Dendritic cell treated with granulocyte-macrophage colony-stimulating factor and Interleukin-4, amounts not matched to agents 40 ng/mL and 50 ng/mL, for 4 days (primary cell): ENCODE data around the gene THSD8.
"Not testable (repeated sequence)": the region's sequence is repeated elsewhere in the genome, so short reads cannot be mapped to it uniquely, and the experiment has no call there.

ENCODE experiments used
- H3K27ac Mint-ChIP-seq: one replicate; pipeline ENCODE4 v1.8.0; 2022; ENCODE audit warnings: mild to moderate bottlenecking, mixed read lengths
- H3K27me3 Mint-ChIP-seq: one replicate; pipeline ENCODE4 v1.8.0; 2022; ENCODE audit warnings: mild to moderate bottlenecking, mixed read lengths
- H3K36me3 Mint-ChIP-seq: one replicate; pipeline ENCODE4 v1.8.0; 2022; ENCODE audit warnings: low read depth, mixed read lengths
- H3K4me1 Mint-ChIP-seq: one replicate; pipeline ENCODE4 v1.8.0; 2022; ENCODE audit warnings: low read depth, mixed read lengths
- H3K4me3 Mint-ChIP-seq: one replicate; pipeline ENCODE4 v1.8.0; 2022; ENCODE audit warnings: mild to moderate bottlenecking, moderate library complexity, mixed read lengths
- H3K9me3 Mint-ChIP-seq: one replicate; pipeline ENCODE4 v1.8.0; 2022; ENCODE audit warnings: mixed read lengths
- intact Hi-C: fragments of 100-400 bp; cut with micrococcal nuclease; formaldehyde crosslinking; loops from one replicate; pipeline ENCODE4 v1.15.0; 2022

THSD8 gene

GRCh38 chr19:12792051-12792852, 9.6 kb upstream of the THSD8 start:
- Mint-ChIP-seq H3K27me3 (no peaks in the 10 kb centered on the region), H3K4me1 (peaks cover 55% of the 10 kb centered on the region), H3K9me3 (no peaks in the 10 kb centered on the region), H3K27ac (no peak overlapping the region), H3K4me3 (peak overlapping the region; percentile 95), H3K36me3 (peaks cover 51% of the 10 kb centered on the region)
- intact Hi-C loops = no loop called here

GRCh38 chr19:12792853-12793289, 9.0 kb upstream of the THSD8 start:
- peaks cover 55% of the 10 kb centered on the region for H3K36me3 Mint-ChIP-seq
- peak overlapping the region; percentile 95 for H3K4me3 Mint-ChIP-seq
- intact Hi-C loops = no loop called here
- H3K4me1 Mint-ChIP-seq = peaks cover 54% of the 10 kb centered on the region
- H3K27ac Mint-ChIP-seq = no peak overlapping the region
- H3K9me3 Mint-ChIP-seq = no peaks in the 10 kb centered on the region
- H3K27me3 Mint-ChIP-seq = no peaks in the 10 kb centered on the region

- intact Hi-C loops = no loop called here
- no peaks in the 10 kb centered on the region for H3K27me3 Mint-ChIP-seq
- H3K4me1 Mint-ChIP-seq = peaks cover 47% of the 10 kb centered on the region
- peaks cover 59% of the 10 kb centered on the region for H3K36me3 Mint-ChIP-seq
- H3K9me3 Mint-ChIP-seq = no peaks in the 10 kb centered on the region
- H3K27ac Mint-ChIP-seq = no peak overlapping the region
- H3K4me3 Mint-ChIP-seq = peak overlapping the region; percentile 95
Observed at GRCh38 chr19:12793290-12794195, 8.3 kb upstream of the THSD8 start.

- H3K27ac Mint-ChIP-seq = no peak overlapping the region
- H3K27me3 Mint-ChIP-seq = no peaks in the 10 kb centered on the region
- intact Hi-C loops = no loop called here
- peaks cover 40% of the 10 kb centered on the region for H3K4me1 Mint-ChIP-seq
- H3K4me3 Mint-ChIP-seq = peak overlapping the region; percentile 72
- no peaks in the 10 kb centered on the region for H3K9me3 Mint-ChIP-seq
- H3K36me3 Mint-ChIP-seq = peaks cover 60% of the 10 kb centered on the region
Observed at GRCh38 chr19:12794196-12794941, 7.5 kb upstream of the THSD8 start.

GRCh38 chr19:12794971-12795381, 6.9 kb upstream of the THSD8 start:
- Mint-ChIP-seq H3K4me3 (peak overlapping the region; percentile 72), H3K9me3 (no peaks in the 10 kb centered on the region), H3K36me3 (peaks cover 64% of the 10 kb centered on the region), H3K27ac (no peak overlapping the region), H3K4me1 (peaks cover 40% of the 10 kb centered on the region), H3K27me3 (no peaks in the 10 kb centered on the region)
- intact Hi-C loops = no loop called here

- Mint-ChIP-seq H3K4me1 (peaks cover 39% of the 10 kb centered on the region), H3K9me3 (no peaks in the 10 kb centered on the region), H3K27me3 (peaks cover 8% of the 10 kb centered on the region), H3K27ac (no peak overlapping the region), H3K4me3 (peak overlapping the region; percentile 70), H3K36me3 (peaks cover 52% of the 10 kb centered on the region)
- intact Hi-C loops = loop anchor here (1.0 kb wide), 2 partner anchors 19 to 36 kb away; no protein-coding TSS in a partner anchor
Observed at GRCh38 chr19:12796146-12797071, 5.5 kb upstream of the THSD8 start.

- Mint-ChIP-seq H3K9me3 (no peaks in the 10 kb centered on the region), H3K4me3 (no peak overlapping the region), H3K36me3 (peaks cover 45% of the 10 kb centered on the region), H3K4me1 (peaks cover 46% of the 10 kb centered on the region), H3K27me3 (peaks cover 16% of the 10 kb centered on the region), H3K27ac (no peak overlapping the region)
- intact Hi-C loops = no loop called here
Observed at GRCh38 chr19:12797141-12797587, 4.7 kb upstream of the THSD8 start.

GRCh38 chr19:12797607-12798006, 4.3 kb upstream of the THSD8 start:
- intact Hi-C loops, H3K27ac Mint-ChIP-seq, H3K9me3 Mint-ChIP-seq, H3K4me3 Mint-ChIP-seq: not testable (repeated sequence)
- Mint-ChIP-seq H3K4me1 (peaks cover 51% of the 10 kb centered on the region), H3K27me3 (peaks cover 20% of the 10 kb centered on the region), H3K36me3 (peaks cover 40% of the 10 kb centered on the region)

- H3K36me3 Mint-ChIP-seq = peaks cover 23% of the 10 kb centered on the region
- H3K27me3 Mint-ChIP-seq = peaks cover 32% of the 10 kb centered on the region
- intact Hi-C loops = no loop called here
- H3K4me3 Mint-ChIP-seq = no peak overlapping the region
- no peak overlapping the region for H3K27ac Mint-ChIP-seq
- H3K9me3 Mint-ChIP-seq = no peaks in the 10 kb centered on the region
- H3K4me1 Mint-ChIP-seq = peaks cover 42% of the 10 kb centered on the region
Observed at GRCh38 chr19:12799742-12800465, 2.0 kb upstream of the THSD8 start.

- peaks cover 32% of the 10 kb centered on the region for H3K27me3 Mint-ChIP-seq
- peak overlapping the region; percentile 78 for H3K4me3 Mint-ChIP-seq
- H3K36me3 Mint-ChIP-seq = peaks cover 23% of the 10 kb centered on the region
- no peak overlapping the region for H3K27ac Mint-ChIP-seq
- H3K4me1 Mint-ChIP-seq = peaks cover 39% of the 10 kb centered on the region
- intact Hi-C loops = no loop called here
- no peaks in the 10 kb centered on the region for H3K9me3 Mint-ChIP-seq
Observed at GRCh38 chr19:12800466-12800770, 1.5 kb upstream of the THSD8 start.

GRCh38 chr19:12800923-12801465, 875 bp upstream of the THSD8 start:
- intact Hi-C loops = no loop called here
- Mint-ChIP-seq H3K36me3 (peaks cover 23% of the 10 kb centered on the region), H3K4me1 (peaks cover 36% of the 10 kb centered on the region), H3K27me3 (peaks cover 32% of the 10 kb centered on the region), H3K4me3 (peak overlapping the region; percentile 78), H3K9me3 (no peaks in the 10 kb centered on the region), H3K27ac (peak overlapping the region; percentile 67)
